Central memory CD8-positive, alpha-beta T cell (primary cell): ENCODE results near the gene BCDIN3D.

ENCODE experiments used
- ATAC-seq: fragments of 150-1000 bp; cut with Tn5 transposase; replicated peaks from 2 replicates; pipeline ENCODE4 v1.10.0; 2022; ENCODE audit warnings: mild to moderate bottlenecking, moderate FRiP score, moderate number of reproducible peaks; ENCODE audit not compliant: poor library complexity, severe bottlenecking; ENCODE audit errors: extremely low read depth
- DNase-seq, 2 donors: peaks; one replicate each; pipeline ENCODE4 v3.0.0; 2021; ENCODE audit warnings: low spot score in 2 of 2
- H3K27ac Mint-ChIP-seq: one replicate; pipeline ENCODE4 v1.8.0; 2022; ENCODE audit warnings: low read depth, mild to moderate bottlenecking, moderate library complexity, mixed read lengths
- H3K27me3 Mint-ChIP-seq: one replicate; pipeline ENCODE4 v1.8.0; 2022; ENCODE audit warnings: mixed read lengths
- H3K36me3 Mint-ChIP-seq: one replicate; pipeline ENCODE4 v1.8.0; 2022; ENCODE audit warnings: mild to moderate bottlenecking, moderate library complexity, mixed read lengths; ENCODE audit not compliant: insufficient read depth
- H3K4me1 Mint-ChIP-seq: one replicate; pipeline ENCODE4 v1.8.0; 2022; ENCODE audit warnings: mixed read lengths
- H3K4me3 Mint-ChIP-seq: one replicate; pipeline ENCODE4 v1.8.0; 2022; ENCODE audit warnings: mild to moderate bottlenecking, moderate library complexity, mixed read lengths
- H3K9me3 Mint-ChIP-seq: one replicate; pipeline ENCODE4 v1.8.0; 2022; ENCODE audit warnings: mixed read lengths

Gene BCDIN3D

DNA sequence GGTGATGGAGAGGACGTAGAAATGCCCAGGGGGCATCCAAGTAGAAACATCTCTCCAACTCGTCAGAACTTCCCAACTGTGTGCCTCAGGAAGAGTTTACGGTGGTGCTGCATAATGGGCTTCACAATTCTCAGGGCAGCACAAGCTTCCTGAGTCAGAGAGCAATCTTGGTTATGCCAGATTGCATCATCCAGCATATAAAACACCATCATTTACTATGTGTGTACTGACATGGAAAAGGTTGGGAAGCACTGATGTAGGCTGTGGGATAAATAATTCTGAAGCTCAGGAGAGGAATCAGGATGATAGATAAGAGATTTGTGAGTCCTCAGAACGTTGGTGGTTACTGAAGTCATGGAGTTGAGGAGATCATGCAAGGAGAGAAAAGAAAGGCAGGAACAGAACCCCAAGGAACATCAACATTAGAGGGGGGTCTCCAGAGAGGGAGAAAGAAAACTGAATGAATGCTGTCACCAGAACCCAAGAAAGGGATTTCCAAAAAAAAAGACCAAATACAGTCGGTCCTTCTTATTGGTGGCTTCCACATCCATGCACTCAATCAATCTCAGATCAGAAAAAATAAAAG is 10.0 kb downstream of the BCDIN3D start:
- ATAC-seq: no peak
- DNase-seq: no peak
- Mint-ChIP-seq H3K27ac (no peak overlapping the region), H3K36me3 (peaks cover 5% of the 10 kb centered on the region), H3K27me3 (no peaks in the 10 kb centered on the region), H3K4me3 (no peak overlapping the region), H3K9me3 (no peaks in the 10 kb centered on the region), H3K4me1 (peaks cover 13% of the 10 kb centered on the region)

DNA sequence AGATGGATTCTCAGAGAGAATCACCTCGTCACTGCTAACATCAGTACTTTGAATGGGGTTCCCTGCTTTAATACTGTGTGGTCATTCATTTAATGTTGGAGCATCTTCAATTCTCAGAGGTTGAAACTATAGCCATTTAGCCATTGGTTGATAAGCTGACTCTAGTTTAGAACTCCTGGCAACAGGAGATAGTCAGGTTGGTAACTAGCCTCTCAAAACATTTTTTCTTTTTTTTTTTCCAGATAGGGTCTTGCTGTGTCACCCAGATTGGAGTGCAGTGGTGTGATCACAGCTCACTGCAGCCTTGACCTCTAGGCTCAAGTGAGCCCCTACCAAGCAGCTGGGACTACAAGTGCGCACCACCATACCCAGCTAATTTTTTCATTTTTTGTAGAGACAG is 11.2 kb downstream of the BCDIN3D start:
- Mint-ChIP-seq H3K27me3 (no peaks in the 10 kb centered on the region), H3K27ac (no peak overlapping the region), H3K9me3 (no peaks in the 10 kb centered on the region), H3K4me3 (no peak overlapping the region), H3K4me1 (peaks cover 24% of the 10 kb centered on the region), H3K36me3 (peaks cover 6% of the 10 kb centered on the region)
- ATAC-seq: no peak
- DNase-seq: no peak

DNA sequence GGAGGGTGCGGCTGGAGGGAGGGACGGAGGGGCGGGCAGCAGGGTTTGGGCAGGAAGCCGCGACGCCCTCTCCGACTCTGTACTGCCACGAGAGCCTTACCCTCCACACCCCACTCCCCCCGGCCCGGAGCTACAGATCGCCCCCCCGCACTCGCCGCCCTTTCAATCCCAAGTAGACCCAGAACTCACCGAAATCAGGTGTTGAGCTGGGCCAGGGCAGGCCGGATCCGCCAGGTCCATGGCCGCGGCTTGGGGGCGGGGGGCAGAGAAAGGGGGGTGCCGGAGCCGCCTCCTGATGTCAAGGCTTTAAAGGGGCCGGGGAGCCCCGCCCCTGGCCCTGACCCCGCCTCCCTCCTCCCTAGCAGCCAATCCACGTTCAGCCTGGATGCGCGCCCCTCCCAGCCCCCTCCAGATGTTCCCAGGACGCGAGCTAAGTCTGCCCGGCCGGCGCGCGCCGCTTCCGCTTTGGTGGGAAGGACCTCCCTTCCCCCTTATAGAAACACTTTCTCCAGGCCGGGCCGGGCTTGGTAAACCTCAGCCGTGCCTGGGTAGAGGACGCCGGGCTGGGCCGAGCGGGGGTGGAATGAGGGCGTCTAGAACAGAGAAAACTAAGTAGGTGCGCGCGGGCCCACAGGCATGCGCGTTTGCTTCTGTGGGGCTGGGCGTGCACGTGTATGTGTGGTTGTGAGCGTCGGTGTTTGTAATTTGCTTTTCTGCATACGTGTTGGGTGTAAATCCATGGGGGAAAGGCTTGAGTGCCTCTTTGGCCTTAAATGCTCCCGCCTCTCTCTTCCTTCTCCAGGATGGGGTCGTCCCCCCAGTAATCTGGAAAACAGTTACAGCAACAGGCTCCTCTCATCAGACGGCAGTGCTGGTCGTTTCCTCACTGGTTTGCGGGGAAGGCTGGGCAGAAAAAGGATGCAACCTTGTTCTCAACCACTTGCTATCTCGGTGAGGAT is 14.5 kb downstream of the BCDIN3D start, which contains the start of gene NCKAP5L:
TSS of gene NCKAP5L (minus strand) at position 281 of the 959 bp plus-strand sequence. CDS start 24,369 bp downstream, outside the sequence.
- H3K36me3 Mint-ChIP-seq: peaks cover 9% of the 10 kb centered on the region
- H3K4me3 Mint-ChIP-seq: peak within 1 kb of the TSS; percentile 85
- peaks cover 38% of the 10 kb centered on the region for H3K4me1 Mint-ChIP-seq
- peak; percentile 94 for ATAC-seq
- H3K27me3 Mint-ChIP-seq: no peaks in the 10 kb centered on the region
- H3K9me3 Mint-ChIP-seq: no peaks in the 10 kb centered on the region
- peak; percentile 84 to 90 for DNase-seq
- H3K27ac Mint-ChIP-seq: peak within 1 kb of the TSS; percentile 71

DNA sequence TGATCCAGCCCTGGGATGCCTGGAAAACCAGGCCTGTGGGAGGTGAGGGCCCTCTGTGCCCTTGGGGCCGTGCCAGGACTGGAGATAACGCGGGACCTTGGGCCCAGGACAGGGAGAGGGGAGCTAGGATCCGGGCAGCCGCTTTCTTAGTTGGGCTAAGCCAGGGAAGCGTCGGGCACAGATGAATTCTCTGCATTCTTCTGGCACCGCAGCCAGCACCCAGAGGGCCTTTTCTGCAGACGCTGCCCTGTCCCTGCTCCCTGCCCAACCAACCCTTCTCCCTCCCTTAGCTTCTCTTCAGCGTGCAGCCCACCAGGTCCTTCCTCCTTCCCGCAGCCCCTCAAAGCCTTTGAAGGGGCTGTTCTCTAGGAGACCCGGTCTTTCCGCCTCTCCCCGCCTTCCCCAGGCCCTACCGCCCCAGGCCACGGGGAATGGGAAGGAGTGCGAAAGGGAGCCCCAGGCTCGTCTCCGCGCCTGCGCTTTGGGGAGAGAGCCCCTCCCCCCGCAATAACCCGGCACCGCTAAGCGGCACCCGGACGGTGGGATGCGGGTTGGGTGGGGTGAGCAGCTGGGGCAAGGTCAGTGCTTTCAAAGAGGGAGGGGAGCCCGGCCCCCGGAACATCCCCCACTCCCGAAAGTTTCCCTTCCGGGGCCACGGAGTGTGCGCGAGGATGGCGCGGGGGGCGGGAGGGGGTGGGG is 15.4 kb downstream of the BCDIN3D start:
- no peaks in the 10 kb centered on the region for H3K27me3 Mint-ChIP-seq
- no peaks in the 10 kb centered on the region for H3K9me3 Mint-ChIP-seq
- H3K27ac Mint-ChIP-seq: no peak overlapping the region
- no peak for DNase-seq
- H3K36me3 Mint-ChIP-seq: peaks cover 9% of the 10 kb centered on the region
- peaks cover 38% of the 10 kb centered on the region for H3K4me1 Mint-ChIP-seq
- no peak for ATAC-seq
- H3K4me3 Mint-ChIP-seq: peak overlapping the region; percentile 85

DNA sequence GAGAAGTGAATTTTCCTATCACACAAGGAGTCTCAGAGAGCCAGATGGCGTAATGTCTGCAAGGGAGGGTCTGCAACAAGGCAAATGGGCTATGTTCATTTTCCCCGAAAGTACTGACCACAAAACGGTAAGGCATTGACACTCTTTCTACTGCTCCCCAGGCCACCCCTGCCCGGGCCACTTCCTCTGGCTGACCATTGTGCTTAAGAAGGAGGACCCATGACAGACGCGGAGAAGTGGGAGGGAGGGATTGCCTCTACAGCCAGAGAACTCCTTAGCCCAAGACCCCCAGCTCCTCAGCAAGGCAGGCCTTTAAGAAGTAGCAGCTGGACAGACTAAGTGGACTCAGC is 15.9 kb downstream of the BCDIN3D start:
- Mint-ChIP-seq H3K27me3 (no peaks in the 10 kb centered on the region), H3K4me3 (peak overlapping the region; percentile 85), H3K36me3 (peaks cover 9% of the 10 kb centered on the region), H3K27ac (no peak overlapping the region), H3K4me1 (peaks cover 42% of the 10 kb centered on the region), H3K9me3 (no peaks in the 10 kb centered on the region)
- no peak for DNase-seq
- no peak for ATAC-seq

DNA sequence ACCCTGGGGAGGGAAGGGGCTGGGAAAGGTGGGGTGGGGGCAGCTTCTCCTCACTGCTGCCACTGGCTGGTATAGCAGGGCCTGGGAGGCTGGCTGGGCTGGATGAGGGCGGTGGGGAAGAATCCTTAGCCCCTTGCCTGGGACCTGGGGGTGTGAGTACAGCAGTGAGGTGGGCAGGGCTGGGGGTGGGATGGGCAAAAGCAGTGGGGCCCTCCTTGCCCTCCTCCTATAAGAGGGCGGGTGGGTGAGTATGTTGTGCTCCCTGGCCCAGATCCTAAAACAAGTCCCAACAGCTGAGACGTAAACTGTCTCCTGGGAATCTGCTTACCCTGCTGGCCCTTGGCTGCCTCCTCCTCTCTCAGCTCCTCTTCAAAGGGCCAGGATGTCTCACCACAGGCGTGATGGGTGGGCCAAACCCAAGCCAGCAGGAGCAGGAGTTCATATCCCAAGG is 16.9 kb downstream of the BCDIN3D start:
- Mint-ChIP-seq H3K27ac (no peak overlapping the region), H3K36me3 (peaks cover 9% of the 10 kb centered on the region), H3K27me3 (no peaks in the 10 kb centered on the region), H3K9me3 (no peaks in the 10 kb centered on the region), H3K4me1 (peaks cover 52% of the 10 kb centered on the region), H3K4me3 (no peak overlapping the region)
- DNase-seq (no peak), ATAC-seq (no peak)

DNA sequence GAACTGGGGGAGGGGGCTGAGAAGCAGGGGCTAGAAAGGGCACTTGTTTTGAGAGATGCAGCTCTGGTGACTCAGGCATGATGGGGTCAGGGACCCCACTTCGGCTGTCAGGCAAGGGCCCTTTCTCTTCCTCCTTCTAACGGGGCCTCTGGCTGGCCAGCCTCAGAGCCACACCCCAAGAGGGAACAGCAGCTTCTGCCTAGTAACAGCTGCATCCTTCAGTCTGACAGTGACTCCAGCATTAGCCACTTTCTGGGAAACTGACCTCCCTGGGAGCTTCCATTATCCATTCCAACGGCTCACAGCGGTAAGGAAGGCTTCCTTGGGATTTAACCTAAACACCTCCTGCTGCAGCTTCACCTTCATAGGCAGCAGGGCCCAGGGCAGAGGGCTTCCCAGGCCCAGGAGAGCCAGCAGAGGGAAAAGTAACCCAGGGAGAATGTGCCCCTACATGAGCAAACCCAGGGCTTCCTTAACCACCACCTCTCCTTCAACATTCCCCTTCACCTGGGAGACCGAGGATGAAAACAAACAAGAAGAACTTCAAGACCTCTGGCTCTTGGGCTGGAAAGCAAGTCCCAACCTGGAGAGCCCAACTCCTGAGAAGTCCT is 17.4 kb downstream of the BCDIN3D start:
- no peaks in the 10 kb centered on the region for H3K27me3 Mint-ChIP-seq
- ATAC-seq (no peak), DNase-seq (no peak)
- peaks cover 9% of the 10 kb centered on the region for H3K36me3 Mint-ChIP-seq
- no peak overlapping the region for H3K4me3 Mint-ChIP-seq
- no peak overlapping the region for H3K27ac Mint-ChIP-seq
- H3K4me1 Mint-ChIP-seq: peaks cover 57% of the 10 kb centered on the region
- H3K9me3 Mint-ChIP-seq: no peaks in the 10 kb centered on the region

DNA sequence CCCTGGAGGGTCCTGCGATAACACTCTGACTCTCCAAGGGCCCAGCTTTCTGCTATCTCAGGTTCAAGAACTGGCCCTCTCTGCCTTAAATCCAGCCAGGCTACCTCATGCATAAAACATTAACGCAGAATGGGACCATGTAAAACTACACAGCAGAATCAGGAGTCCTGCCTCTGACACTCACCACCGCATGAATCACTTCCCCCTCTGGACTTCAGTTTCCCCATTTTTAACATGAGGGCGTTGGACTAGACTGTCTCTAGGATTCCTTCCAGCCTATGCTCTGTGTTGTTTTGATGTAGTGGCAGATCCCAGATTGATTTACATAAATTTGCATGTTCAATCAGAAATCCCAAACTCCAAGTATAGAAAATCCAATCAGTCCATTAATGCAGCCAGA is 18.0 kb downstream of the BCDIN3D start:
- H3K27me3 Mint-ChIP-seq: no peaks in the 10 kb centered on the region
- no peak overlapping the region for H3K4me3 Mint-ChIP-seq
- H3K36me3 Mint-ChIP-seq: peaks cover 9% of the 10 kb centered on the region
- DNase-seq (no peak), ATAC-seq (no peak)
- H3K4me1 Mint-ChIP-seq: peaks cover 57% of the 10 kb centered on the region
- no peaks in the 10 kb centered on the region for H3K9me3 Mint-ChIP-seq
- no peak overlapping the region for H3K27ac Mint-ChIP-seq

DNA sequence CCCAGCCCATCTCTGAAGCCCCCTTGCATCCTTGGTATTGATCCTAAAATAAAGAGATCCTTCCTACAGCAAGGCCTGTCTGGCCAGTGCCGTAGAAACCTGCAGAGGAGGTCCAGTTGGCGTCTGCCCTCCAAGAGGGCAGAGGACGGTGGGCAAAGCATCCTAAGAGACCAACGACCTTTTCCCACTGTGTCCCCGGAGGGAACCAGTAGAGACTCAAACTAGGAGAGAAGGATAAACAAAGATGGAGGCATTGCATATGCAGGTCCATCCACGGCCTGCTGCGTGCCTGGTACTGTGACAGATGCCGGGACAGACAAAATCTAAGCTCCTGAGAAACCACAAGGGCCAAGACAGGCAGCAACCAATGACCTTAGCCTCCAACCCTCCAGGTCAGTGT is 18.5 kb downstream of the BCDIN3D start:
- ATAC-seq: no peak
- H3K27ac Mint-ChIP-seq: no peak overlapping the region
- DNase-seq: no peak
- H3K4me3 Mint-ChIP-seq: no peak overlapping the region
- no peaks in the 10 kb centered on the region for H3K27me3 Mint-ChIP-seq
- peaks cover 9% of the 10 kb centered on the region for H3K36me3 Mint-ChIP-seq
- peaks cover 55% of the 10 kb centered on the region for H3K4me1 Mint-ChIP-seq
- no peaks in the 10 kb centered on the region for H3K9me3 Mint-ChIP-seq

DNA sequence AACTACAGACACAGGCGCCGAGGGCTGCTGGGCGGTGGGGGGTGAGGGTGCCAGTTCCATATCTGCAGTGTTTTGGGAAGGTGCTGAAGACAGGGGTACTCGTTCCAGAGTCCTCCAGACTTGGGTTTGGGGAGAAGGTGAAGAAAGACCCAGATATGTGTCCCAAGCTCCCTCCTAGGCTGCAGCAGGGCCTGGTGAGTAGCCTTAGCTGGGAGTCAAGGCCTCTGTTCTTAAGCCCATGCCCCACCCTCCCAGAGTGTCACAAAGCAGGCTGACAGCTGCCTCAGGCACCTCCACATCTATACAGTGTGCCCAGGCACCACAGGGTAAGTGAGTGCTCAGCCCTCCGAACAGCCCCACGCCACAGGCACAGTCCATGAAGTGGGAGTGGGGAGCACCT is 19.0 kb downstream of the BCDIN3D start:
- Mint-ChIP-seq H3K9me3 (no peaks in the 10 kb centered on the region), H3K27ac (no peak overlapping the region), H3K27me3 (no peaks in the 10 kb centered on the region), H3K4me3 (no peak overlapping the region), H3K36me3 (peaks cover 9% of the 10 kb centered on the region), H3K4me1 (peaks cover 51% of the 10 kb centered on the region)
- DNase-seq (no peak), ATAC-seq (no peak)

DNA sequence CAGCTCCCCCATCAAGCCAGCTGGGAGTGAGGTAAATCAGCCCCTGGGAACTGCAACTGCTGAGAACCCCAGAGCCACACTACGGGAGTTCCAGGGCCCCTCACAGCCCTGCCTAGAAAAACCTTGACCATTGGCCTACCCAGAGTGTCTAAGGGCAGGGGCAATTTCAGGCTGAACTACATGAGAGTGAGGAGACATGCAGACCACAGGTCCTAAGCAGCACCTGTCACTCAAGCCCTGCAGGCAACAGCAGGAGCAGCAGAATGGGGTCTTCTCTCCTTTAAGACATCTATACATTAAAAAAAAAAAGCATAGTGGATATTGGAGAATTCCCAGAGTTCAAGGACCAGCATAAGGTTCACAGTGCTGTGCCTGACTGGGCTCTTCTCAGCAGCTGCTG is 19.6 kb downstream of the BCDIN3D start:
- no peak overlapping the region for H3K4me3 Mint-ChIP-seq
- H3K27me3 Mint-ChIP-seq: no peaks in the 10 kb centered on the region
- no peaks in the 10 kb centered on the region for H3K9me3 Mint-ChIP-seq
- ATAC-seq (no peak), DNase-seq (no peak)
- H3K27ac Mint-ChIP-seq: peak overlapping the region; percentile 61
- H3K4me1 Mint-ChIP-seq: peaks cover 45% of the 10 kb centered on the region
- H3K36me3 Mint-ChIP-seq: peaks cover 6% of the 10 kb centered on the region
